ENCODE measurements around the gene LENG9.
A peak's percentile ranks its signal among the peaks of the same experiment; 100 is the strongest.

GRCh38 chr19:54439174-54439851 is 24.3 kb downstream of the LENG9 start:
- TF ChIP-seq ZBTB1 (tag by site-specific recombination; IDR thresholded peaks at IDR 0.05) = no peak
- TF ChIP-seq CTCF (tag by site-specific recombination; IDR thresholded peaks at IDR 0.05) = peak; percentile 68
- TF ChIP-seq SETDB1 (IDR thresholded peaks at IDR 0.05; ENCODE audit: insufficient read length, low read length) = no peak
- TF ChIP-seq ZSCAN16 (tag by site-specific recombination; IDR thresholded peaks at IDR 0.05) = no peak
- no peak for TF ChIP-seq SCRT2 (tag by site-specific recombination; IDR thresholded peaks at IDR 0.05)
